Activated CD8-positive, alpha-beta memory T cell treated with anti-CD3 and anti-CD28 coated beads for 4 hours (primary cell): ENCODE data around the gene GPR32.
"Not testable (repeated sequence)": the region's sequence is repeated elsewhere in the genome, so short reads cannot be mapped to it uniquely, and the experiment has no call there.

Experiments used
- DNase-seq, 2 donors: peaks; one replicate each; pipeline ENCODE4 v3.0.0-alpha.2; 2020; ENCODE audit warnings: low read depth in 2 of 2

The GPR32 gene

DNA sequence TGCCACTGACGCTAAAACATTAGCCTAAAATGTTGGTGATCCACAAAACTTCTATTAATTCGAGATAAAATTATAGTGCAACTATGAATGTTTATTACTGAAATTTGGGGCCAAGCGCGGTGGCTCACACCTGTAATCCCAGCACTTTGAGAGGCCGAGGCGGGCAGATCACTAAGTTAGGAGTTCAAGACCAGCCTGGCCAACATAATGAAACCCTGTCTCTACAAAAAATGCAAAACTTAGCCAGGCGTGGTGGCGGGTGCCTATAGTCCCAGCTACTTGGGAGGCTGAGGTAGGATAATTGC is 13.5 kb downstream of the GPR32 start:
- not testable (repeated sequence) for DNase-seq

DNA sequence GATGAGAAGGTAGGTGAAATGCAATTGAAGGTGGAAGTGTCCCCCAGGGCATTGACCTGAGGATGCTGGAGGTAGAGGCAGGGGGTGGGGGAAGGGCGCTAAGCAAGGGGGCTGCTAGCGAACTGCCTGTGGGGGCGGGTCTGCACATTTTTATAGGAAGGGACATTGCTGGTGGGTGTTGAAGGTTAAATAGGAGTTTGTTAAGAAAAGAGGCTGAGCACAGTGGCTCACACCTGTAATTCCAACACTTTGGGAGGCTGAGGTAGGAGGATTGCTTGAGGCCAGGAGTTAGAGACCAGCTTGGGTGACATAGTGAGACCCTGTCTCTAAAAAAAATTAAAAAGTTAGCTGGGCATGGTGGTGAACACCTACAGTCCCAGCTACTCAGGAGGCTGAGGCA is 14.4 kb downstream of the GPR32 start:
- no peak for DNase-seq

DNA sequence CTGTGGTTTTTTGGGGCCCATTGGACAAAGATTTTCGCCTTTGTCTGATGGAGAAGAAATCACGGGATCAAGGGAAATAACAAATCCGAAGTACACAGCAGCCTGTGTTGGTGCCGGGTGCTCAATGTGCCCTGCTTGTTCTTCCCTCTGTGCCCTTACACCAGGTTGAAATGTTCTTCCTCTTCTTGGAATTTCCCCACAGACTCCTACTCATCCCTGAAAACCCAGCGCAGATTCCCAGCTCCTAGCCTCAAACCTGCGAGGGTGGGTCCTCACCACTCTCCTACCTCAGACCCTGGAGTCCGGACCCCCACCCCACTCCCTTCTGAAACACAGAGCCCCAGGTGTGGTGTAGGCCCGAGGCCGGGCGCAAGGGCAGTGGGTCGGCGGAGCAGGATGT is 15.1 kb downstream of the GPR32 start:
- no peak for DNase-seq

DNA sequence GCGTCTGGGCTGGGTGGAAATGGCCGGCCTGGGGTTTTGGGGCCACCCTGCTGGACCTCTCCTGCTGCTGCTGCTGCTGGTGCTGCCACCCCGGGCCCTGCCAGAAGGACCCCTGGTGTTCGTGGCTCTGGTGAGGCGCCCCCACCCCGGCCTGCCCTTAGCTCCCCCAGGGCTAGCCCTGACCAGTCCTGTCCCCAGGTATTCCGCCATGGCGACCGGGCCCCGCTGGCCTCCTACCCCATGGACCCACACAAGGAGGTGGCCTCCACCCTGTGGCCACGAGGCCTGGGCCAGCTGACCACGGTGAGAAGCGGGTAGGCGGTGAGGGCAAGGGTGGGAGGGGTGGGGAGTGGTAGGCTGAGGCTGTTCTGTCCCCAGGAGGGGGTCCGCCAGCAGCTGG is 20.1 kb downstream of the GPR32 start, which contains the start of gene ACP4:
TSS of gene ACP4 (plus strand) at position 20 of the 400 bp plus-strand sequence. CDS start at position 20, 0 bp downstream.
- no peak for DNase-seq

DNA sequence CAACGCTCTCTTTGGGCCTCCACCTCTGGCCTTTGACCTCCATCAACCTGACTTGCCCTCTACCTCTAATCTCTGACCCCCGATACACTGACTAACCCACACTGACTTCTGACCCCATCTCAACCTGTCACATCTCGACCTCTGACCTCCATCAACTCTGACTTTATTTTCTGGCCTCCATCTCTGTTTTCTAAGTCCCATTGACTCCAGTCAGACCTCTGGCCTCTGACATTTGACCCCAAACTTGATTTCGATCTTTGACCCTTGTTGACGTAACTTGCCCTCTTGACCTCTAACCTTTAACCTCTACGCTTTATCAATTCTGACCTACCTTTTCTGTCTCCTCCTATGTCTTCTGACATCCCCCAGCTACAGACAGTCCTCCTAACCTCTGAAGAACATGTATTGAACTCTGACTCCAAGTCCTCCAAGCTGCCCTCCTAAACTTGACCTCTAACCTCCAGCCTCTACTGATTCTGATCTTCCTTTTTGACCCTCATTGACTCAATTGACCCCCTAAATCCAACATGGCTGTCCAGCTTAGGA is 20.7 kb downstream of the GPR32 start:
- no peak for DNase-seq

DNA sequence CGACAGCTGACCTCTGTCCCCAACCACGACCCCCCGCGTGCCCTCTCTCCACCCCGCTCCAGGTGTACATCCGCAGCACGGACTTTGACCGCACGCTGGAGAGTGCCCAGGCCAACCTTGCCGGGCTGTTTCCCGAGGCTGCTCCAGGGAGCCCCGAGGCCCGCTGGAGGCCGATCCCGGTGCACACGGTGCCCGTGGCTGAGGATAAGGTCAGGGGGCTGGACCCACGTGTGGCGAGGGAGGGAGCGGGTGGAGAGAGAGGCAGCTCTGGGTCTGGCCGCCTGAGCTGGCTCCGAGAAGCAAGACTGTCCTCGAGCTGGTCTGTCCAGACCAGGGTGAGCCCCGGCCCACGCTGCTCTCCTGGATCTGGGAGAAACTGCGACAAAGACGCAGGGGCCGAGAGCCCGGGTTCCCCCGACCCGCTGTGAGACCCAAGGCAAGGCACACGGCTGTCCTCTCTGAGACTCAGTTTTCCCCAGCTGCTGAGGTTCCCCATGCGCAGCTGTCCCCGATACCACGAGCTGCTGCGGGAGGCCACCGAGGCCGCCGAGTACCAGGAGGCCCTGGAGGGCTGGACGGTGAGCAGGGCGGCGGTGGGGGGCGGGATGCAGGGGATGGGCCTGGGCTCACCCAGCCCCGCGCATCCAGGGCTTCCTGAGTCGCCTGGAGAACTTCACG is 21.5 kb downstream of the GPR32 start:
- no peak for DNase-seq

DNA sequence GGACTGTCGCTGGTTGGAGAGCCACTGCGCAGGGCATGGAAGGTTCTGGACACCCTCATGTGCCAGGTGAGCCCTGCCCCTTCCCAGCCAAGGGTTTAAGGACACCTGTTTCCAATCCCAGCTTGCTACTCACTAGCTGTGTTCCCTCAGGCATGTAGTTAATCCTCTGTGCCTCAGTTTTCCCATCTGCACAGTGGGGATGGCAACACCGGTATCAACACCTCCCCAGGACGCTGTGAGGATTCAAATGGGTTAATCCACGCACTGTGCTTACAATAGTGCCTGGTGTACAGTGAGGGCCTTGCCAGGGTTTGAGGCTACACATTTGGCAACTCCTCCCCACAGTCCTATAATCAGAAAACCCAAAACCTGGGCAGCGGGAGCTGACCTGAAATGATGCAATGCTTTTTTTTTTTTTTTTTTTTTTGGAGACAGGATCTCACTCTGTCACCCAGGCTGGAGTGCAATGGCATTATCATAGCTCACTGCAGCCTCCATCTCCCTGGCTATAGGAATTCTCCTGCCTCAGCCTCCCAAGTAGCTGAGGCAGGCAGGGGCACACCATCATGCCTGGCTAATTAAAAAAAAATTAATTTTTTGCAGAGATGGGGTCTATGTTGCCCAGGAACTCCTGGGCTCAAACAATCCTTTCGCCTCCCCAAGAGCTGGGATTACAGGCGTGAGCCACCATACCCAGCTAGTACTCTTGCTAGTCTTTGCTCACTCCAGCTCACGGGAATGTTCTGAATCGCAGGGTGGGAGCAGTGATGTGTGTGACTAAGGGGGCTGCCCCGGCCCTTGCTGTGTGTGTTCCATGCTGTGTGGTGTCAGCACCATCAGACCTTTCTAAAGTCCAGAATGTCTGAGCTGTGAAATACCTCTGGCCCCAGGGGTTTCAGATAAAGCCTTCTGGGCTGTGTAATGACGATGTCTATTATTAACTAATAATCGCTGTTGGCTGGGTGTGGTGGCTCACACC is 22.3 kb downstream of the GPR32 start:
- no peak for DNase-seq

DNA sequence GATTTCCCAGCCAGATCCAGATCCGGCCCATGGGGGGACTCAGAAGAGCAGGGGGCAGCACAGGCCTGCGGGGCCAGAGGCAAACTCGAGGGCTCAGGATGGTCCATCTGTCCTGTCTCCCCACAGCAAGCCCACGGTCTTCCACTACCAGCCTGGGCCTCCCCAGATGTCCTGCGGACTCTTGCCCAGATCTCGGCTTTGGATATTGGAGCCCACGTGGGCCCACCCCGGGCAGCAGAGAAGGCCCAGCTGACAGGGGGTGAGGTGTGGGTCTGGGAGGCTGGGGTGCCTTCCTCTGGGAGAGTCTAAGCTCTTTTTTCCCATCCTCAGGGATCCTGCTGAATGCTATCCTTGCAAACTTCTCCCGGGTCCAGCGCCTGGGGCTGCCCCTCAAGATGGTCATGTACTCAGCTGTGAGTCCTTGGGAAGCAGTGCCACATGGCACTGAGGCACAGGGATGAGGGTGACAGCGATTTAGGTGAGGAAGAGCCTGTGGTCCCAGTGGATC is 23.3 kb downstream of the GPR32 start:
- DNase-seq: no peak

DNA sequence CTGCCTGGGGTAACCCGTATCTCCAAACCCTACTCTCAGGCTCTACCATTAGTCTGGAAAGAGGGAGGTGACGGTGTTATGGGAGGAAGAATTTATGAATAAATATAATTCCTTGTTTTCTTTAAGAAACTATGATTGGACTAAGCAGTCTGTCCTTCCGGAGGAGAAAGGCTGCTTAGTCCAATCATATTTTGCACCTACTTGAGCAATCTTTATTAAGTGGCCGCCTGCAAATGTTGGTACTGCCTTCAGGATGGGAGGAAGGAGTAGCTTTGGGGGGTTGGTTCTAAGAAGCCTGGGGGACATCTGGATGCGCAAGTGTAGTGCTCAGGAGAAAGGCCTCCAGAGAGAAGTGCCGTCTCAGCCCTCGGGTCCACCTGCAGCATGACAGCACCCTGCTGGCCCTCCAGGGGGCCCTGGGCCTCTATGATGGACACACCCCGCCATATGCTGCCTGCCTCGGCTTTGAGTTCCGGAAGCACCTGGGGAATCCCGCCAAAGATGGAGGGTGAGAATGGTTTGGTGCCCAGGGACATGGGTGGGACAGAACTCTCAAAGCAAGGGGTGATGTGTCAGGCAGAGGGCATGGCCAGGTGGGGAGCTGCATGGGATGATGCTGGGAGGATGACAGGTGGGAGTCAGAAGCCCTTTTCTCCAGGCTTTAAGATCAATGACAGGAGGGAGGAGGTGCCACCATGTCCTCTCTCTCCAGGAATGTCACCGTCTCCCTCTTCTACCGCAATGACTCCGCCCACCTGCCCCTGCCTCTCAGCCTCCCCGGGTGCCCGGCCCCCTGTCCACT is 24.0 kb downstream of the GPR32 start:
- DNase-seq: no peak

DNA sequence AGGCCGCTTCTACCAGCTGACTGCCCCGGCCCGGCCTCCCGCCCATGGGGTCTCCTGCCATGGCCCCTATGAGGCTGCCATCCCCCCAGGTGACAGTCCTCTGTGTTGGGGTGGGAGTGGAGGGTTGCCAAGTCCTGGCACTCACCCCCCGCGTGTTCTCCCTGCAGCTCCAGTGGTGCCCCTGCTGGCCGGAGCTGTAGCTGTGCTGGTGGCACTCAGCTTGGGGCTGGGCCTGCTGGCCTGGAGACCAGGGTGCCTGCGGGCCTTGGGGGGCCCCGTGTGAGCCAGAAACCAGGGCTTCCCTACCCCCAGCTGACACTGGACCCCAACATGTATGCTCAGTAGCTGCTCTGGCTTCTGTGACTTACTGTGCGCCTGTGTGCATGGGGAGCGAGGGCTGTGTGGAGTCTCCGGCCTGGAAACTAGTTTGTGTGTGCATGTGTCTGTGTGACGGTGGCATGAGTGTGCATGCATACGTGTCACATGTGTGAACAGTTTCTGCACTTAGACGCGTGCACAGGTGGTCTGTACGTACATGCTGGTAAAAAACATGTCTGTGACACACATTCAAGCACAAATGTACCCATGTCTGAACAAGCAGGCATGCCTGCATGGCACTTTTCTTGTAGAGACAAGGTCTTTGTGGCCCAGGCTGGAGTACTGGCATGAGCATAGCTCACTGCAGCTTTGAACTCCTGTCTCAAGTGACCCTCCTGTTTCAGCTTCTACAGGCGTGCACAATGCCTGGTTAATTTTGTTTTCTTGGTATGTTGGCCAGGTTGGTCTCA is 24.8 kb downstream of the GPR32 start:
- no peak for DNase-seq

DNA sequence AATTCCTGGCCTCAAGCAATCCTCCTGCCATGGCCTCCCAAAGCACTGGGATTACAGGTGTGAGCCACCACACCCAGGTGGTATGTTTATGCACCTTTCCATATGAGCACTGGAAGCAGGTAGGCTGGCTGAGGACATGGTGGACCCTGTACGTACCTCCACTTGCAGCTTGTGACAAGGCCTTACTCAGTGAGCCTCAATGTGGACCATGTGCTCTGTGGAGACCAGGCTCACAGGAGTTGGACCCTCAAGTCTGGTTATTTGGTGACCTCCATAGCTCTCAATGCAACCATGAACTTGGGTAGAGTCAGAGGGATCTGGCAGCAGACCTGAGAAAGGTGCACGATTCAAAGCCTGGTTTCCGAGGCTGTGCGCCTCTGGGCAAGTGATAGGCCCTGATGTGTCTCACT is 25.4 kb downstream of the GPR32 start:
- no peak for DNase-seq

DNA sequence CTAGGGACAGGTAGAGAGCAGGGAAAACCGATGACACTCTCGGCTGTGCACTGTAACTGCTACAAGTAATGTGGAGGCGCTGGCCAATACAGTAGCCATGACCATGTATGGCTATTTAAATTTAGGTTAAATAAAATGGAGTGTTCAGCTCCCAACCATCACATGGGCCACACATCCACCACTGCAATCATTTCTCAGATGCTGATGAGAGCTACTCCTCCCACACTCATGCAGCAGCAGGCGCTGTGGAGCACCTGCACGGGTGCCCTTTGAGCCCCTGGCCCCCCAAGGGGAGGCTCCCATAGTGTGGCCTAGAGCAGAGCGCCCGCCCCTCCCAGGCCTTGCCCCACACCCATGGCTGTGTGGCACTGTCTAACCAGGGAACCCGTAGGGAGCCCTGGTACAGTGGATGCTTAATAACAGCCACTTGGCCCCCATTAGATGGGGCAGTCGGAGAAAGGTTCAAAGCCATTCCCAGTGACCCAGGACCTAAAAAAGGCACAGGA is 25.9 kb downstream of the GPR32 start:
- no peak for DNase-seq

DNA sequence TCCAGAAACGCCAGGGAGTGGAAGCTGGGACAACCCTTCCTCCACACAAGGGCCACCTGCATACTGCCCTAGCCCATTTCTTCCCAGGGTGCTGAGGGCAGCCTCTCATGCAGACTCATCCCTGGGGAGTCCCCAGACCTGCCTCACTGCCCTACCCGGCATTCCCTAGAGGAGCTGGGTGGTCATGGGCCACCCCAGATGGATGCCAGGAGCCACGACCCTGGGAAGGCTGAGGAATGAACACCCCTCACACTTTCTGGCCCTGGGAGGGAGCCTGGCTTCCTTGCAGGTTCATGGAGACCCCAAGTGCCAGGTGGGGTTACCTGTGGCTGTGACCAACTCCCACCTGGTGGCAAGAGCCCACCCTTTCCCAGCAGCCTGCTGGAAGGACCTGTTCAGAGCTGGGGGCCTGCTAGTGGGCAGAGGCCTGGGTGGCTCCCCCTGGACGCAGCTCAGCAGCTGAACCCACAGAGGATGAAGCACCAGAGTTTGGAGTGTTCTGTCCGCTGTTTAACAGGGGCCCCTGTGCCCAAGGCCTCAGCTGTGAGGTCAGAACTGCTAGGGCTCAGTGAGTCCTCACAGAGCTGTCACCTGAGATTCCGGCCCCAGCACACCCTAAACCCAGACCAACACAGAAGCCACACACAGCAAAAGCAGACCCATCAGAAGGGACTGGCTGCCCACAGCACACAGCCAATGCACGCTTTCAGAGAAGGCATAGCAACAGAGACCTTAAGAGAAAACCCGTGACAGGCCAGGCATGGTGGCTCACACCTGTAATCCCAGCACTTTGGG is 26.6 kb downstream of the GPR32 start:
- no peak for DNase-seq

DNA sequence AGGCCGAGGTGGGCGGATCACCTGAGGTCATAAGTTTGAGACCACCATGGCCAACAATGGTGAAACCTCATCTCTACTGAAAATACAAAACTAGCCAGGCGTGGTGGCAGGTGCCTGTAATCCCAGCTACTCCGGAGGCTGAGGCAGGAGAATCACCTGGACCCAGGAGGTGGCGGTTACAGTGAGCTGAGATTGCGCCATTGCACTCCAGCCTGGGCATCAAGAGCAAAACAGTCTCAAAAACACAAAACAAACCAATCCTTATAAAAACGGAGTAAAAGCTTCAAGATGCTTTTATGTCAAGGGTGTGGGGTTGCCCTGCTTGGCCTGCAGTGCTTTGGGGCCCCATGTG is 27.1 kb downstream of the GPR32 start:
- DNase-seq: no peak

DNA sequence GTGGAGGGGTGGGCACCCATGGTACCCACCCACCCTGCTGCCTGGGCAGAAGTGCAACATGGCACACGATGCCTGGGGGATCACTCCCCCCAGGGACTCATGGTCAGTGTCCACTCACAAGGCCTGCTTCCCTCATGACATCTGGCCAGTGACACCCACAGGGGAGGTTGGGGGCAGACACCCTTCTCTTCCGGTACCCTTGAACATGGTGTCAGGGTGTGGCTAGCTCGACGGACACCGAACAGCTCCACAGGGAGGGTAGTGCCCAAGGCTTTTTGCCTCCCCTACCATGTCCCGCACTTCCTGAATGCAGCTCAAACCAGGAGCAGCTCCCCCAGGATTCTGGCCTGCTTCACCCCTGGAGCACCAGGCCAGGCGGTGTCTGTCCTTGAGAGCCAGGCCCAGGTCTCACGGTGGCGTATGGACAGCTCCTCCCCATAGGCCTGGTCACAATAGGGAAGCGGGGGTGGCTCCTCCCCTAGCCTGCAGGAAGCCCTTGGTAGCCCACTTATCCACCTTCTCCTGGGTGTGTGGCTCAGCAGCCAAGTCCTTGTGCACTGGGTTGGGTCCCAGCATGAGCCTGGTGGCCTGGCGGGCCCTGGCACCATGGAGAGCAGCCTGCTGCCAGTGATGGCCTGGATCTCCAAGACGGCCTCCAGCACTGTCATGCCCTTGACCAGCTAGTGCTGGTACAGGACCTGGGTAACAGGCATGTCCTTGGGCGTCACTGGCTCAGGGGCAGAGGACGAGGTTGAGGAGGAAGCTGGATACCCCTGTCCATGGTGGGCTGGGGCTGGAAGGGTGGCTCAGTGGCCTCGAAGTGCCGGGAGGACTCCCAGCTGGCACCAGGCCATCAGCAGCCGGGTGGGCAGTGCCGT is 27.8 kb downstream of the GPR32 start:
- DNase-seq: no peak

DNA sequence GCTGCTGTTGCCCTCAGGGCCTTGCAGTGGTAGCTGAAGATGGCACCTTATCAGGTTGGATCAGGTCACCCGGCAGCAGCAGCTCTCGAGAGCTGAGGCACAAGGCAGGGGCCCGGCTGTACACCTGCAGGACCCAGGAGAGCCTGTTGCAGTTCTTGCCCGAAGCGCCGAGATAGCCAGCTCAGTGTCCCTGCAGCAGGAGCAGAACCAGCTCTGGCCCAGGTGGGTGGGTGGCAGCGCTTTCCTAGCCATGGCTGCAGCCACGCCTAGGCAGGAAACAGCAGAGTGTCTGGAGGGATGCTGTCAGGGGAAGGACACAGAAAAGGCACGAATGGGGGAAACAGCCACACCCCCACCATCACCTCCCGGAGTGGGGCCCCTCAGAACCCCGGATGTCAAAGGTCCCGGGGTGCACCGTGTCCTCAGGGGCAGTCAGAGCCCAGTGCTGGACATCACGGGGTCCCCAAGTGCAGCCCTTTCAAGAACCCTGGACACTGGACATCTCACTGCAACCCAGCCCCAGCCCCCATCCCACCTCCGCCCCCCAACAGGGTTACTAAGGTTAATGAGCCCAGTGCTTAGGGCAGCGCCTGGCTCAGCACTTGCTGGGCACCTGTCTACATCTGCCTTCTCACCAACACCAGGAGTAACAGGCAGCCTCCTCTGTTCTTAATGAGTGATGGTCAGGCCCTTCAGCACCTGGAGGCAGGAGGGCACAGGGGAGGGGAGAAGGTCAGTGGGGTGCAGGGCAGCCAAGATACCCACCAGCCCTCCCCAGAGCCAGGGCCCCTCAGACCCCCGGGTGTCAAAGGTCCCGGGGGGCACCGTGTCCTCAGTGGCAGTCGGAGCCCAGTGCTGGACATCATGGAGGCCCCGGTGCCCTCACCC is 28.6 kb downstream of the GPR32 start:
- DNase-seq: no peak

DNA sequence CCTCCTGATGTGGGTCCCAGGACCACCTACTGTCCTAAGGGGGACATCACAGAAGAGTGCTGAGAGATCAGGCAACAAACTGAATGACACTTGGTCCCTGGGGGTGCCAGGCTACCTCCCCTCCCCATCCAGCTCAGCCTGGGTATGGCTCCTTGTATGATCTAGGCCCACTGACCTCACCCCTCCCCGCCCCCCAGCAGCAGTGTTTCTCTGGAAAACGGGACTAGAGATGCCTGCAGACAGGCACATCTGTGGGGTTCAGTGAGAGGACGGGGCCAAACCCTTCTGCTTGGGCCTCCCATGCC is 29.2 kb downstream of the GPR32 start:
- no peak for DNase-seq

DNA sequence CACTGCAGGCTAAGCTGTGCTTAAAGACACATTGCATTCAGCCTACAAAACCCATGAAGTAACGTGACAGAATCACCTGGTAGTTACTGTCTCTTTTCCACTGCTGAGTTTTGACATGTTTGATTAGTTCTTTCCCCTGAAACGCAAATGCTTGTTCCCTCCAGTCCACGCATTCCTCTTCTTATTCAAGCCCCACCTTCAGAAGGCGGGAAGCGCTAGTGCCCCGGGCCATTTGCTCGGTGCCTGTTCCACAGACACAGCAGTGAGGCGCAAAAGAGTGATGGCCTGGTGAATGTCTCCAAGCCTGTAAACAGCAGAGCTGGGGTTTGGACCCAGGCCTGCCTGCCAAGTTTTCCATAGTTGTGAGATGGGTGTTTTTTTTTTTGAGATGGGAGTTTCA is 30.8 kb downstream of the GPR32 start:
- DNase-seq: no peak
